GOT3 (cell line): ENCODE measurements around the gene ZNHIT3.
"Not testable (repeated sequence)": the region's sequence is repeated elsewhere in the genome, so short reads cannot be mapped to it uniquely, and the experiment has no call there.

ENCODE experiments used
- DNase-seq: peaks from one replicate; lab custom pipeline; 2025; ENCODE audit warnings: mixed read lengths; lab: John Stamatoyannopoulos, UW

Gene ZNHIT3

DNA sequence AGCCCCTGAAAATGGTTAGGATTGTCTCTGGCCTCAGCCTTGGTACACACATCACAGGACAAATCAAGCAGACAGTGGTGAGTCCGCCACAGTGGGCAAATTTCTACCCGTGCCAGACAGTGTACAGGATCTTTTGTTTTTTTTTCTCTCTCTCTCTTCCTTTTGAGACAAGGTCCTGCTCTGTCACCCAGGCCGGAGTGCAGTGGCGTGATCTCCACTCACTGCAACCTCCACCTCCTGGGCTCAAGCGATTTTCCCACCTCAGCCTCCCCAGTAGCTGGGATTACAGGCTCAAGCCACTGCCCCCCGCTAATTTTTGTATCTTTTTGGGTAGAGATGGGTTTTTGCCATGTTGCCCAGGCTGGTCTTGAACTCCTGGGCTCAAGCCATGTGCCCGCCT, 2.5 kb upstream of the ZNHIT3 start:
- DNase-seq = not testable (repeated sequence)

GRCh38 chr17:36485027-36485426, 1.5 kb upstream of the ZNHIT3 start:
- DNase-seq = no peak

DNA sequence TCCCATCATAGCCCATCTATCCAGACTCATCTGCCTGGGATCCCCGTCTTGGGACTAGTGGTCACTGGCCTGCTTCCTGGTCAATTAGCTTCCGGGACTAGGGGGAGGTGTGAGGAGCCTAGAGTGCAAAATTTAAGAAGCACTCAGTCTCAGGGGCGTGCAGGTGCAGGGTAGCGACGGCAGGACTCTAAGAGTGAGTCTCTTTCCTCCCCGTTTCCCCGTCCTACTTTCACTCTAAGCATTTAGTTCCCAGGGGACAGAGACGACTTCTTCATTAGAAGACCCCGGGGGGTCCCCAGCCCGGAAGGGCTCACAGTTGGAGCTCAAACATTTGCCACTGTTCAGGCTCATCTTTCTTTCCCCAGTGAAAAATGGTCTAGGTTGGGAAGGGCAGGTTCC, 677 bp upstream of the ZNHIT3 start:
- DNase-seq = no peak

- DNase-seq = no peak
Measured at GRCh38 chr17:36493956-36494355, 7.5 kb downstream of the ZNHIT3 start.

DNA sequence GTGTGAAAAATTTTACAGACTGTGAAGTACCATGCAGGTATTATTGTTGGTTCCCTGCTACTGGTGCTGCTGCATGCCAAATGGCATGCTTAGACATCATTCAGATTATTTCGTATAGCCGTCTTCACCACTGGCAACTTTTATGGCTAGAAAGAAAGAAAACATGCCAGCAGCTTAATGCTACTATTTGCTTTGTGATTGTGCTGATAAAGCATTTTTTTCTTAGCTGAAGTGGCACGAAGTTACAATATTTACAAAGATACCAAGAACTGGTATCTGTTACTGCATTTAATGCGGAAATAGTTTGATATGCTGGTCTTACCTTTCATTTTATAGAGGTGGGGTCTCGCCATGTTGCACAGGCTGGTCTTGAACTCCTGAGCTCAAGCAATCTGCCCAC, 8.2 kb downstream of the ZNHIT3 start:
- DNase-seq = no peak

DNA sequence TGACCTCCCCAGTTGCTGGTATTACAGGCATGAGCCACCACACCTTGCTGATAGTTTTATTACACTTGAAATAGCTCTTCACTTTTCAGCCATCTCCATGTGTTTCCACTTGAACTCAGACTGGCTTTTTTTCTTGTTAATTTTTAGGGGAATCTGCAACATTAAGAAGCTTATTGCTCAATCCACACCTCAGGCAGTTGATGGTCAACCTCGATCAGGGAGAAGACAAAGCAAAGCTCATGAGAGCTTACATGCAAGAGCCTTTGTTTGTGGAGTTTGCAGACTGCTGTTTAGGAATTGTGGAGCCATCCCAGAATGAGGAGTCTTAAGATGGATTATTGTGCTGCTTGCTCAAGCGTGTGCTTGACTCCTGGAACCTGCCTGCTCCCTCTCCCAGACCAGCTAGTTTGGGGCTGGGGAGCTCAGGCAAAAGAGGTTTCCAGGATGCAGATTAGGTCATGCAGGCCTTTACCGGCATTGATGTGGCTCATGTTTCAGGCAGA, 8.6 kb downstream of the ZNHIT3 start:
- no peak for DNase-seq

- DNase-seq = no peak
Measured at GRCh38 chr17:36496018-36496789, 9.7 kb downstream of the ZNHIT3 start.

DNA sequence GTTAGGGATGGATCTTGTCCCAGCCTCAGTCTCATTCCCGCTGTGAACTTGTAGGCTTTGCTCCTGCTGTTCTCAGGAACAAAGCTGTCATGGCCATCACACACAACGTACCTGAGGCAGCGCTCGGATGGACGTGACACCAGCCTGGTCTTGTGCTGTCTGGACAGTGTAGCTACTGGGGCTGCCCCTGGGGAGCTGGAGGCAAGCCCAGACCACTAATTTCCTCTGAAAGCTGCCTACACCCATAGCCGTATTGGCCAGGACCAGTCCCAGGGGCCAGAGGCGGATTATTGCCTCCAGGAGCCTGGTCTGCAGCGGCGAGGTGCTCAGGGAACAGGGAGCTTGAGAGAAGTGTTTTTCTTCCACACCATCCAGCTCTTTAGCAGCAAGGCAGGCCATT, 11.7 kb downstream of the ZNHIT3 start:
- no peak for DNase-seq

DNA sequence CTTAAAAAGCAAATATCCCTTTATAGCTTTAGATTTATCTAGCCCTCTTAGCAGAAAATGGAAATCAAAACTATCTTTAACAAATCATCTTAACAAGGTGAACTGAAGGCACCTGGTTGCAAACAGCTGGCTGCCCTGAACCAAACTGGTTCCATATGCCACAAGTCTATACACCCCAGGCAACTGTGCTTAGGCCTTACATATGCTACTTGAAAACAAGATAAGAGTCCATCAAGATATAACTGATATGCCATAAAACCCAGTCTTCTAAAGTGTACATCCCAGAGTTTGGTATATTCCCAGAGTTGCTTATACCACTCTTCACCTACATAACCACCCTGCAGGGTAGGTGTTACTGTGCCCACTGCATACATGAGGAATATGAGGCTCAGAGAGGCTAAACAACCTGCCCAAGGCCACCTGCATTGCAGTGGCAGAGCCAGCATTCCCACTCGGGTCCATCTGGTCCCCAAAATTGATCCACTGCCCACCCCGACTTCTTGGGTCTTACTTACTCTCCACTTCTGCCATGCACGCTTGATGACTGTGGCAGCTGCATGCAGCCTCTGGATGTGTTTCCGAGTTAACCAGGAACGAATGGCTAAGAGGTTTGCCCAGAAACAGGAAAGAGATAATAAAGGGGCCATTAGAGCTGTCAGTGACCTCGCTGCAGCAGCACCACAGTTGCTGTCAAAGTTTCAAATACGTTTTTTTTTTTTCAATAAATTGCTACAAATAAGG, 12.2 kb downstream of the ZNHIT3 start:
- DNase-seq = no peak

GRCh38 chr17:36500745-36501225, 14.3 kb downstream of the ZNHIT3 start:
- no peak for DNase-seq

GRCh38 chr17:36501351-36501750, 14.9 kb downstream of the ZNHIT3 start:
- no peak for DNase-seq

- no peak for DNase-seq
Measured at GRCh38 chr17:36501963-36502362, 15.5 kb downstream of the ZNHIT3 start.

- no peak for DNase-seq
Measured at GRCh38 chr17:36503456-36504155, 17.1 kb downstream of the ZNHIT3 start.

DNA sequence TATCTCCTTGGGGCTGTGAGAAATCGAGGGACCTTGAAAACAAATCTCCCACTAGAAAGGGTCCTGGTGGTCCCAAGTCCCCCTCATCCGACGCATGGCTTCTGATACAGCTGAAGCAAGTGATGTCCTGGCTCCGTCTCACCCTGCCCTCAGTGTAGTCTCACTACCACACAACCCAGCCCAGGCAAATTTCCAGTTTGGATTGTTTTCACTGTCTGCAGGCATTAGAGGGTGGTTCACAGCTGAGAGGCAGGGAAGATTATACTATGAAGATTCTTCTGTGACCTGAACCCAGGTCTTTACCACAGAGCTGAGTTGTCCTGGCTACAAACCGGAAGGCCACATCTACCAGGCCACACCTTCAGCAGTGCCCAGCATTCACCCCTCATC, 17.7 kb downstream of the ZNHIT3 start:
- DNase-seq = no peak

DNA sequence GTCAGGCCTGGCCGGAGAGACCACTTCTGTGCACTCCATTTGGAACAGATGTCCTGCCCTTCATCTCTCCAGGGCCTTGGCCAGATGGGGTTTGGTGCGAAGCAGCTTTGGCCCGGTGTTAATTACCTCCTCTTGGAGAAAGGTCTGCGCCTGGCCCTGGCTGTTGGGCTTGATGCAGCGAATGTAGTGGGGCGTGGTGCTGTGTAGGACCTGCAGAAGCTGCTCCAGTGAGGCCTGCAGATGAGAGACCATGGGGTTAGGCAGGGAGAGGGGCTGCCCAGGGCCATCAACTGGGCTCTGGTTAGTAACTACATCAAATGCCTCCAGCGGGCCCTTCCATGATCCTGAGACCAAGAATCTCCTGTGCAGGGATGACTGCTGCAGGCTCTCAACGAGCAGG, 18.7 kb downstream of the ZNHIT3 start:
- DNase-seq = no peak

DNA sequence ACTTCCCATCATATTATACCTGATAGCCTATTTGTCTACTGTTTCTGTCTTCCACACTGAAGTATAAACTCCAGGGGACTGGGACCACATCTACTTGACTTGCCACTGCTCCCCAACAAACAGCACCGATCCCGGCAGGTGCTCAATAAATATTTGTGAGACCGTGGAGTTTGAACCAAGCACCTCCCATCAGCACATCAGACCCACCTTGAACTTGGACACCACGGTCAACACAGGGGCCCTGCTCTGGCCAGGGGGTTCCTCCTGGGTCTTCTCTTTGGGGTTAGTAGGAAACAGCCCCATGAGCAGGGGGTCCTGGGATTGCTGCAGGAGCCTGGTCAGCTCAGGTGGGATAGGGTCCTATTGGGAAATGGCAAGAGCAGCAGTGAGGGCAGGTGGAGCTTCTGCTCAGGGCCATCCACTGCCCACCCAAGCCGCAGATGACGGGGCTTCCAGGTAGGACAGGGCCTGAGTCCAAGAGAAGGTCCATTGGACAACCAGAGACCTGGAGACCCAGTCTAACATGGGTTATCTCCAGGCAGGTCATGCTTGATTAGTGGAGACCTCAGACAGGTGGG, 19.9 kb downstream of the ZNHIT3 start:
- DNase-seq = no peak

DNA sequence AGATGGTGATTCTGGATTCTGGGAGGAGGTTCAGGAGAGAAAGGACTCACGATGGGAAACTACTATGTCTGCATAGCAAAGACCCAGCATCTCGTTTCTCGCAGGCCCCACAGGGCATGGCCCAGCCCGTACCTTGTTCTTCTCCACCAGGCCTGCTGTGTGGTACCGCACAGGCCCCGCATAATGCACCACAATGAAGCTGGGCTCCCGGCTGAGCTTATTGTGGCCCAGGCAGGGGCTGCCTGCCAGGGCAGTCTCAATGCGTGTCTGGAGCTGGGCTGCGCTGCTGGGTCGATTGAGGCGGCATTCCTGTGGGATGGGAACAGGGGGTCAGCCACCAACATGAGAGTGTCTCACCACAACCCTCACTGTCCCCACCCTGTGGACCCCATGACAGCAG, 20.4 kb downstream of the ZNHIT3 start:
- no peak for DNase-seq

DNA sequence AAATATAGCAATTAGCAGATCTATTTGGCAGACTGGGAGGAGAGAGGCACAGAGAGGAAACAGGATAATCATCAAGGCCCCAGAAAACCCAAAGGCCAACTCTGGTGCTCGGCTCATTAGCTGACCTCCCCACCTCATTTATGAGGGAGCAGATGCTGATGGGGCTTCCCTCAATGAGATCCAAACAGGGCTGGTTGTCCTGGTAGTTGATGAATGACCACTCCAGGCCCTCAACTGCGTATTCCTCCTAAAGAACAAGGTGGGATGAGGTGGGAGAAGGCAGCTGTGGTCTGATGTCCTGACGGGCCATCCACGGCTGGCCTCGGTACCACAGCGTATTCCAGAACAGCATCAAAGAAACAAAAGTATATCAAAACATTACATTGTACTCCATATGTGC, 20.8 kb downstream of the ZNHIT3 start:
- DNase-seq = no peak

DNA sequence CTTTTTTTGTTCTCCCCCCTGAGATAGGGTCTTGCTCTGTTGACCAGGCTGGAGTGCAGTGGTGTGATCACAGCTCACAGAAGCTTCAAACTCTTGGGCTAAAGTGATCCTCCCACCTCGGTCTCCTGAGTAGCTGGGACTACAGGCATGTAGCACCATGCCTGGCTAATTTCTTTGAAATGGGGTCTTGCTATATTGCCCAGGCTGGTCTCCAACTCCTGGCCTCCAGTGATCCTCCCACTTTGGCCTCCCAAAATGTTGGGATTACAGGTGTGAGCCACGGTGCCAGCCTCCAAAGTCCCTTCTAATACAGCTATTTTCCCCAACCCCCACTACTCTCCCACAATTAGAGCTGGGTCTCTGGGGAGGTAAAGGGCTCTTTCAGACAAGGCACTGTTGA, 22.0 kb downstream of the ZNHIT3 start:
- DNase-seq = not testable (repeated sequence)

DNA sequence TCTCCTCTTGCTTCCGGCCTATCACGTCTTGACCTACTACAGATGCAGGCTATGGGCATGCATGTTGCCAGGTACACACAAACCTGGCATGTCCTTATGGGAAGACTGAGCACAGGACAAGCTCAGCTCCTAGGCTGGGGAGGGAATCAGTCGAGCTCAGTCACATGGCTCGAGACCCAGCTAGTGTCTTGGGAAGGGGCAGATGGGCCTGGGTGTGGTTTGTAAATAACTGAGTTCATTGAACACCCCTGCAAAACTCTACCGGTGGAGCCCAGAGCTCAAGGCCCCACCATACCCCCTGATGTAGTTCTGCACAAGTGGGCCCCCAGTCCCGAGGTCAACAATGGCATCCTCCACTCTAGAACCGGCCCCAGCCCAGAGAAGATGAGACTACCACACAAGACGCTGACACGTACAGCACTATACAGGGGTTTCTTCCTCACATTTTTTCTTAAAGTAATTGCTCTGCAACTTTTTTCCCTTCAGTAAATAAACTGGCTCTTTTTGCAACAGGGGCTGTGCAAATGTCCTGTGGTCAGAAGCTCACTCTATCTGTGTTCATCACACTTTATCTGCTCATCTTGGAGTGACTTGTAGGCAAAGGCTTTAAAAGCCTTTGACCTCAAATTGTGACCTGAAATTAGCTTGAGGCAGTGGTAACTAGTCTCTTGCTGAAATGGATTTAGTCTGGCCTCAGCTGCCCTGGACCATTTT, 22.9 kb downstream of the ZNHIT3 start:
- DNase-seq = no peak

- DNase-seq = no peak
Measured at GRCh38 chr17:36510636-36511035, 24.2 kb downstream of the ZNHIT3 start.

GRCh38 chr17:36511216-36511615, 24.7 kb downstream of the ZNHIT3 start:
- no peak for DNase-seq
